HepG2 (cell line): ENCODE data around the gene APLNR. TPM values are rescaled to one million over a fixed set of nuclear protein-coding genes. Genes with fewer than 3 reads are reported as not detected.

ENCODE experiments used
- ATAC-seq: fragments of 200-7000 bp; cut with Tn5 transposase; 3 replicates; pipeline ENCODE4 v1.9.1; 2020; ENCODE audit warnings: mild to moderate bottlenecking, moderate library complexity
- BruUV-seq: library from RNA; stranded (reverse); fragments of 400-500 nt; replicated peaks from 2 replicates; lab custom pipeline; 2021; lab: Mats Ljungman, UMichigan
- CTCF ChIA-PET: fragments of 300-600 bp; formaldehyde crosslinking; extraction: SDS; loops from one replicate; lab custom pipeline; 2021; ENCODE audit warnings: low total read pairs, inconsistent platforms, low intra/inter-chr PET ratio; lab: Yijun Ruan, JAX
- POLR2A ChIA-PET: fragments of 350-600 bp; sonication (Branson Sonifier 250); formaldehyde crosslinking; loops from one replicate; lab custom pipeline; 2020; ENCODE audit warnings: antibody characterized with exemption, inconsistent platforms; lab: Yijun Ruan, JAX
- DNase-seq: peaks from one replicate; pipeline ENCODE4 v3.0.0-alpha.2; 2015; ENCODE audit warnings: low spot score
- FAIRE-seq: peaks from 3 replicates; lab custom pipeline; 2011; peaks lifted over from hg19 to GRCh38; lab: Jason Lieb, UNC
- H2AFZ ChIP-seq: one replicate; pipeline ENCODE4 v1.6.1; 2011; ENCODE audit warnings: low read length, inconsistent platforms
- H3K27ac ChIP-seq: fragments of 300-600 bp; 3 replicates; pipeline ENCODE4 v1.8.0; 2011; ENCODE audit warnings: mixed run types, mild to moderate bottlenecking, mixed read lengths, low read length, inconsistent platforms; ENCODE audit not compliant: insufficient read depth; ENCODE audit errors: extremely low read length
- H3K27me3 ChIP-seq, 2 experiments: fragments of 200-600 bp in 1 of 2; 2 replicates in 1 of 2; 3 replicates in 1 of 2; pipeline versions ENCODE4 v1.6.0 to v1.8.0; 2011; ENCODE audit warnings: low read length in 2 of 2, mild to moderate bottlenecking in 2 of 2, moderate library complexity in 2 of 2, inconsistent platforms in 1 of 2; ENCODE audit not compliant: insufficient read depth in 2 of 2, control insufficient read depth in 1 of 2
- H3K36me3 ChIP-seq, 2 experiments: fragments of 200-600 bp in 1 of 2; replicated peaks in 1 of 2; 2 replicates in 1 of 2; 3 replicates in 1 of 2; pipeline versions ENCODE4 v1.5.1 to v1.8.0; 2011; ENCODE audit warnings: low read length in 2 of 2, inconsistent platforms in 1 of 2; ENCODE audit not compliant: insufficient read depth in 2 of 2, control insufficient read depth in 1 of 2
- H3K4me1 ChIP-seq: 2 replicates; pipeline ENCODE4 v1.5.1; 2012; ENCODE audit warnings: low read length, inconsistent platforms; ENCODE audit not compliant: insufficient read depth
- H3K4me2 ChIP-seq: 2 replicates; pipeline ENCODE4 v1.6.0; 2011; ENCODE audit warnings: low read depth, low read length, inconsistent platforms
- H3K4me3 ChIP-seq, 3 experiments: fragments of 200-600 bp in 1 of 3; sonication (generic), shearing (Covaris generic) in 1 of 3; replicated peaks in 1 of 3; 2 replicates each; pipeline ENCODE4 v1.5.1; 2011 to 2016; ENCODE audit warnings: low read length in 3 of 3, inconsistent platforms in 2 of 3, low read depth in 2 of 3, mild to moderate bottlenecking in 2 of 3, control low read depth in 1 of 3, mixed read lengths in 1 of 3; ENCODE audit not compliant: insufficient read depth in 1 of 3
- H3K79me2 ChIP-seq: one replicate; pipeline ENCODE4 v1.6.1; 2011; ENCODE audit warnings: low read length, inconsistent platforms; ENCODE audit not compliant: insufficient read depth
- H3K9ac ChIP-seq: 2 replicates; pipeline ENCODE4 v1.6.0; 2011; ENCODE audit warnings: mild to moderate bottlenecking, low read depth, low read length, inconsistent platforms; ENCODE audit not compliant: insufficient read depth
- H3K9me3 ChIP-seq: 2 replicates; pipeline ENCODE4 v1.5.1; 2012; ENCODE audit warnings: mild to moderate bottlenecking, low read length
- H4K20me1 ChIP-seq: 2 replicates; pipeline ENCODE4 v1.6.0; 2011; ENCODE audit warnings: inconsistent platforms, mild to moderate bottlenecking, low read length, moderate library complexity; ENCODE audit not compliant: insufficient read depth
- GLI4 ChIP-seq: sonication (generic); formaldehyde crosslinking; IDR thresholded peaks from 2 replicates; pipeline ENCODE4 v1.5.1; 2020; ENCODE audit warnings: missing genetic modification reagents, mild to moderate bottlenecking, moderate library complexity, borderline replicate concordance
- POLR2G ChIP-seq: fragments of 200-400 bp; formaldehyde crosslinking; IDR thresholded peaks from 2 replicates; pipeline ENCODE4 v1.6.1; 2018; ENCODE audit warnings: mild to moderate bottlenecking, low read depth, low read length, moderate library complexity
- ZBTB34 ChIP-seq: sonication (generic); formaldehyde crosslinking; IDR thresholded peaks from 2 replicates; pipeline ENCODE4 v1.8.0; 2022; ENCODE audit warnings: mild to moderate bottlenecking, missing genetic modification reagents
- ZNF205 ChIP-seq: IDR thresholded peaks from 2 replicates; pipeline ENCODE4 v1.6.1; 2018; ENCODE audit warnings: missing biosample characterization, missing genetic modification reagents
- ZNF383 ChIP-seq: sonication (generic); formaldehyde crosslinking; IDR thresholded peaks from 2 replicates; pipeline ENCODE4 v1.4.0; 2020; ENCODE audit warnings: missing genetic modification reagents, mild to moderate bottlenecking, borderline replicate concordance
- WGBS: methylation state at CpG from one replicate; pipeline ENCODE4 v1.1.6; 2017; ENCODE audit warnings: low lambda C conversion rate; 5-methylcytosine and 5-hydroxymethylcytosine counted together
- in situ Hi-C: cut with HindIII; loops from 2 replicates; pipeline ENCODE4 v1.10.0; 2017; ENCODE audit warnings: low pct_unique_long_range_greater_than_20kb; ENCODE audit not compliant: extremely low pct_ligation_motif_present
- intact Hi-C: fragments of 100-400 bp; cut with micrococcal nuclease; formaldehyde crosslinking; loops from one replicate; pipeline ENCODE4 v1.10.0; 2022; ENCODE audit not compliant: unreplicated experiment
- polyA plus RNA-seq, 8 experiments: library from polyadenylated mRNA; depleted of rRNA in 3 of 8; stranded (reverse) in 7 of 8; unstranded in 1 of 8; fragments of >200 nt; fragmentation: Illumina TruSeq in 4 of 8; extraction: Trizol in 4 of 8; gene quantifications; 2 replicates each; pipeline versions ENCODE4 v1.2.1 to v1.2.3, GENCODE V29; 2011 to 2016; ENCODE audit warnings: low read depth in 4 of 8, missing spikeins in 1 of 8, mixed read lengths in 1 of 8; ENCODE audit not compliant: insufficient read depth in 1 of 8
- total RNA-seq, 5 experiments: library from RNA; depleted of rRNA; stranded (reverse); fragments of >200 nt; fragmentation: Illumina TruSeq; extraction: Trizol; gene quantifications; 2 replicates each; pipeline ENCODE4 v1.2.3, GENCODE V29; 2016; ENCODE audit warnings: low read depth in 1 of 5

Gene APLNR
- total and polyA plus RNA-seq, 2 of the 13 experiments (the other 11 are each of a cell fraction or from before 2014, with no cell fraction given): not detected

- Histone ChIP-seq H3K9me3 (0 out of 2 replicates have a peak, but pooled peaks cover under 1% of the 10 kb centered on the region), H3K4me1 (0 out of 2 replicates have a peak, but pooled peaks cover 5% of the 10 kb centered on the region), H3K36me3 (no peaks in the 10 kb centered on the region), H3K79me2 (no peaks in the 10 kb centered on the region), H2AFZ (no peak overlapping the region), H3K4me2 (no peak overlapping the region), H3K9ac (no peak overlapping the region), H4K20me1 (no peaks in the 10 kb centered on the region), H3K4me3 (no peak overlapping the region), H3K27ac (no peak overlapping the region), H3K27me3 (peaks cover 0 to 8% of the 10 kb centered on the region in 2 experiments; a peak in 2 of 5 replicates)
- intact Hi-C loops: loop anchor here (5.0 kb wide), 1 partner anchor 69 kb away; no protein-coding TSS in a partner anchor
- no peak for DNase-seq
- POLR2A ChIA-PET: interaction anchor here (0.6 kb wide), 1 partner anchor 57 kb away, joined by 3 read pairs; the partner anchor contains the start of gene SSRP1
- CTCF ChIA-PET: no interaction called here
- no peak for FAIRE-seq
- TF ChIP-seq ZNF383 (CRISPR knock-in tag) (no peak), ZNF205 (CRISPR knock-in tag) (no peak), ZBTB34 (no peak), POLR2G (no peak), GLI4 (no peak)
- ATAC-seq: no peak
- no TSS peak for BruUV-seq
- 33% methylated on average over 7 of the region's 7 CpGs for WGBS
- in situ Hi-C loops: no loop called here
Measured at GRCh38 chr11:57278721-57279095, 41.7 kb upstream of the APLNR start.
